ENCODE data around the gene ZDHHC23.
A peak's percentile ranks its signal among the peaks of the same experiment; 100 is the strongest.

The ZDHHC23 gene

GRCh38 chr3:113985541-113985940 lies 37.7 kb downstream of the ZDHHC23 start:
- DNase-seq (ENCODE audit: extremely low spot score, insufficient read length, low read depth): no peak
- FAIRE-seq: peak; percentile 24

GRCh38 chr3:114005481-114005880 lies 57.7 kb downstream of the ZDHHC23 start:
- peak; percentile 69 for FAIRE-seq
- no peak for DNase-seq (ENCODE audit: extremely low spot score, insufficient read length, low read depth)

DNA sequence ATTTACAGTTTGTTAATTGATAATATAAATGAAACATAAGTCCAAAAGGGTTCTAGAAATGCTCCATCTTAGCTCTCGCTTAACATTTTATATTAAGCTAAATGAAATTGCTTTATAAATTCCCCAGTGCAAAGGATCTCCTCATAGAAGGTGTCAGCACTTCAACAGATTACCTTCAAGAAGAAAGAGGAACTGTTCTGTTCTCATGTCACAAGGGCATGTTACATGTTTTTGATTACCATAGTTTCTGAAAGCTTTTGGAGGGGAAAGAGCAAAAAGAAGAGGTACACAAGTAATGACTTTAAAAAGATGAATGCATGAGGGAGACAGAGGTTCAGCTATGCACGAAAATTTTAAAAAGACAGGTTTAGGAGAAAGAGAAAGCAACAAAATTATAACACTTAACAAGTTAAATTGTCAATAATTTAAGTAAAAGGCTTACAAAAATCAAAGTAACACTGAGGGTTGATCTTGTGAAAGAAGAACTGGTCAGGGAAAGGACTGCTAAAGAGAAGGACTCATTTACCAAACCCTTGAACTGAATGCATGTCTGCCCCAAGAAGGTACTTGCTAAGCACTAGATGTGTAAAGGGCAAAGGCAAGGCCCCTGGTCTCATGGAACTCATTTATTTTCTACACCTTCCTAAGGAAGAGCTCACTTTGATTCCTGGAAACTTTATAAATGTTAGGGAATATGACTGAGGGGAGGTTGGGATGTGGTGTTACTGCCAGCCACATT lies 63.4 kb downstream of the ZDHHC23 start:
- DNase-seq (ENCODE audit: extremely low spot score, insufficient read length, low read depth) (no peak), FAIRE-seq (peak; percentile 66)
